ENCODE measurements around the gene SLC35G2.

GRCh38 chr3:136811701-136812100 is 7.2 kb upstream of the SLC35G2 start:
- TF ChIP-seq POLR2A (IDR thresholded peaks at IDR 0.05) = no peak
- no peak for TF ChIP-seq CTCF (IDR thresholded peaks at IDR 0.05)
